Measurements from ENCODE around the gene CUX1. TPM values are rescaled to one million over a fixed set of nuclear protein-coding genes. Genes with fewer than 3 reads are reported as not detected.

The CUX1 gene
- total RNA-seq, 1 donor from 2014 or later: 50.6 TPM

DNA sequence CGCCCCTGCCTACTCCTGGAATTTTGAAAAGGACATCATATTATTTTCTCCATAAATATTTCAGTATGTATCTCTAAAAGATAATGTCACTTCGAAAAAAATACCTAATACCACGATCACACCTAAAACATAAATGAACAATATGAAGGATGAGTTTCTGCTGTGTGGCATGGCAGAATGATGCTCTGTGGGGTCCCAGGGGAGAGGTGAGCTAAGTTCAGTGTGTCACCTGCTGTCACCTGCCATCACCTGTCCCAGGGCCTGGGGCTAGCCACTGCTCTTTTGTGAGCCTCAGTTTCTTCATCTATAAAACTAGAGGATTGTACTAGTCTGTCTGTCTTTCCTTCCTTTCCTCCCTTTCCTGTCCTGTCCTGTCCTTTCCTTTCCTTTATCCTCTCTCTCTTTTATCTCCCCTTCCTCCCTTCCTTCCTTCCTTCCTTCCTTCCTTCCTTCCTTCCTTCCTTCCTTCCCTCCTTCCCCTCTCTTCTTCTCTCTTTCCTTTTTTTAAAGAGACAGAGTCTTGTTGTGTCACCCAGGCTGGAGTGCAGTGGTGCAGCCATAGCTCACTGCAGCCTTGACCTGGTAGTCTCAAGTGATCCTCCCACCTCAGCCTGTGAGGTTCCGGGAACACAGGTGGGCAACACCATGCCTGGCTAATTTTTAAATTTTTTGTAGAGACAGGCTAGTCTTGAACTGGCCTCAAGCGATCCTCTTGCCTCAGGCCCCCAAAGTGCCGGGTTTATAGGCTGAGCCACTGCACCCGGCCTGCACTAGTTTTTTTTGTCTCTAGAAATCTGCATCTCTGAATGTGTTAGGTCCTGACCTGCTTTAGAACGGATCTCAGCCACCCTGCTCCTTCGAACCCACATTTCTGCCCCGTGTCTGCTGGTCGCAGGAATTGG, 43.1 kb downstream of the CUX1 start:
- Mint-ChIP-seq H3K4me3 (ENCODE audit: unreplicated experiment) (no peak overlapping the region), H3K36me3 (ENCODE audit: low read depth, unreplicated experiment) (peaks cover 3% of the 10 kb centered on the region), H3K27ac (ENCODE audit: unreplicated experiment) (no peak overlapping the region), H3K9me3 (ENCODE audit: unreplicated experiment) (no peaks in the 10 kb centered on the region), H3K27me3 (ENCODE audit: low read depth, unreplicated experiment) (no peaks in the 10 kb centered on the region), H3K4me1 (ENCODE audit: low read depth, unreplicated experiment) (peaks cover 15% of the 10 kb centered on the region)
- H3K36me3 ChIP-seq (ENCODE audit: insufficient read depth, low read length): no peaks in the 10 kb centered on the region
- no peak overlapping the region for H3K4me2 ChIP-seq (ENCODE audit: low read length)
- no peak overlapping the region for H2AFZ ChIP-seq (ENCODE audit: low read depth, low read length)
- peaks cover 74% of the 10 kb centered on the region for H3K79me2 ChIP-seq (ENCODE audit: insufficient read depth, low read length)
- H3K4me1 ChIP-seq (ENCODE audit: insufficient read depth, low read length): peaks cover 7% of the 10 kb centered on the region
- peaks cover 88% of the 10 kb centered on the region for H4K20me1 ChIP-seq (ENCODE audit: insufficient read depth, low read length)
- H3K27me3 ChIP-seq (ENCODE audit: insufficient read depth, low read length): no peaks in the 10 kb centered on the region
- H3K27ac ChIP-seq (ENCODE audit: low read depth, low read length): no peak overlapping the region
- no peak overlapping the region for H3K9ac ChIP-seq (ENCODE audit: low read length)
- no peak for TF ChIP-seq CTCF (IDR thresholded peaks at IDR 0.05; ENCODE audit: insufficient read depth, low read depth, low read length)
- no peak for TF ChIP-seq EZH2 (IDR thresholded peaks at IDR 0.05; ENCODE audit: insufficient read depth, low read length)
- no peak overlapping the region for H3K4me3 ChIP-seq (ENCODE audit: insufficient read depth, low read depth, low read length)
- no peaks in the 10 kb centered on the region for H3K9me3 ChIP-seq (ENCODE audit: insufficient read depth, low read depth, low read length)
- DNase-seq (ENCODE audit: low read depth): no peak
- FAIRE-seq: no peak

DNA sequence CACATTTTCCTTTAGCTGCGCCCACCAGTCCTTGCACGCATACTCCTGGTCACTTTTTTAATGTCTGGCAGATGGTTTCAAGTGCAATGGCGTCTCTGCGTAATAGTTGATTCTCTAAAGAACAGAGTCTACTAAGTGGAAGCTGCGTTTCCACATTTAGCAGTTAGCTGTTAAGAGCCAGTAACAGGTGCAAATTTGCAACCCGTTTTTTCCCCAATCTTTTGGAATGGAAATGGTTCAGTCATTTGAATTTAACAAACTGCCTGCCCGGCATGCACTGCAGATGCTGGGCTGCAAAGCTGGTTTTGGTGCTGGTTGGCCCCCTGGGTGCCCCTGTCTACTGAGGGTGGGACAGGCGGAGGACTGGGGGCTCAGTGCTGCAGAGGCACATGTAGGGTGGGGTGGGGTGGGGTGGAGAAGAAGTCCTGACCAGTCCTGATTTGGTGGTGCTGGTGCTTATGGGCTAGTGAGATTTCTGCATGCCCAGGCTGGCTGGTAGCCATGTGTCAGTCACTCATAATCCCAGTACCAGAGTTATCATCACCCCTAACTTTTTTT, 43.9 kb downstream of the CUX1 start:
- Histone ChIP-seq H3K4me1 (ENCODE audit: insufficient read depth, low read length) (peaks cover 5% of the 10 kb centered on the region), H3K4me2 (ENCODE audit: low read length) (no peak overlapping the region), H4K20me1 (ENCODE audit: insufficient read depth, low read length) (peaks cover 88% of the 10 kb centered on the region), H3K9ac (ENCODE audit: low read length) (no peak overlapping the region), H3K9me3 (ENCODE audit: insufficient read depth, low read depth, low read length) (no peaks in the 10 kb centered on the region), H3K4me3 (ENCODE audit: insufficient read depth, low read depth, low read length) (no peak overlapping the region), H3K79me2 (ENCODE audit: insufficient read depth, low read length) (peaks cover 74% of the 10 kb centered on the region), H3K27me3 (ENCODE audit: insufficient read depth, low read length) (no peaks in the 10 kb centered on the region), H3K36me3 (ENCODE audit: insufficient read depth, low read length) (no peaks in the 10 kb centered on the region), H2AFZ (ENCODE audit: low read depth, low read length) (no peak overlapping the region), H3K27ac (ENCODE audit: low read depth, low read length) (no peak overlapping the region)
- Mint-ChIP-seq H3K27me3 (ENCODE audit: low read depth, unreplicated experiment) (no peaks in the 10 kb centered on the region), H3K4me1 (ENCODE audit: low read depth, unreplicated experiment) (peaks cover 13% of the 10 kb centered on the region), H3K4me3 (ENCODE audit: unreplicated experiment) (no peak overlapping the region), H3K27ac (ENCODE audit: unreplicated experiment) (no peak overlapping the region), H3K36me3 (ENCODE audit: low read depth, unreplicated experiment) (peaks cover 5% of the 10 kb centered on the region), H3K9me3 (ENCODE audit: unreplicated experiment) (peaks cover 2% of the 10 kb centered on the region)
- TF ChIP-seq EZH2 (IDR thresholded peaks at IDR 0.05; ENCODE audit: insufficient read depth, low read length) (no peak), CTCF (IDR thresholded peaks at IDR 0.05; ENCODE audit: insufficient read depth, low read depth, low read length) (no peak)
- no peak for DNase-seq (ENCODE audit: low read depth)
- FAIRE-seq: no peak

Data from astrocyte (in vitro differentiated cells and primary cell).